DOHH2 (cell line): ENCODE results near the gene ADAM8.

ENCODE experiments used
- H3F3A ChIP-seq: fragments of 200-600 bp; sonication (generic), shearing (Covaris generic); 2 replicates; pipeline ENCODE4 v1.6.0; 2016; ENCODE audit warnings: antibody characterized with exemption, mild to moderate bottlenecking; ENCODE audit not compliant: control insufficient read depth, insufficient read depth
- H3K27ac ChIP-seq: fragments of 200-600 bp; sonication (generic); 2 replicates; pipeline ENCODE4 v1.5.1; 2014; ENCODE audit warnings: low read depth, mild to moderate bottlenecking, low read length, moderate library complexity
- H3K27me3 ChIP-seq: fragments of 200-600 bp; sonication (generic); 2 replicates; pipeline ENCODE4 v1.6.1; 2014; ENCODE audit warnings: mild to moderate bottlenecking, low read length, mixed read lengths; ENCODE audit not compliant: control insufficient read depth
- H3K36me3 ChIP-seq: fragments of 200-600 bp; sonication (generic); 2 replicates; pipeline ENCODE4 v1.6.1; 2014; ENCODE audit warnings: mild to moderate bottlenecking, low read length, moderate library complexity, mixed read lengths; ENCODE audit not compliant: control insufficient read depth
- H3K4me1 ChIP-seq: fragments of 200-600 bp; sonication (generic); 2 replicates; pipeline ENCODE4 v1.6.1; 2014; ENCODE audit warnings: mild to moderate bottlenecking, low read length, mixed read lengths; ENCODE audit not compliant: control insufficient read depth
- H3K4me2 ChIP-seq: fragments of 200-600 bp; sonication (generic); 2 replicates; pipeline ENCODE4 v1.6.0; 2014; ENCODE audit warnings: mild to moderate bottlenecking, low read length, moderate library complexity
- H3K4me3 ChIP-seq: fragments of 200-600 bp; sonication (generic); 2 replicates; pipeline ENCODE4 v1.5.1; 2014; ENCODE audit warnings: mild to moderate bottlenecking, low read length, mixed read lengths
- H3K79me2 ChIP-seq: fragments of 200-600 bp; sonication (generic); 2 replicates; pipeline ENCODE4 v1.6.1; 2014; ENCODE audit warnings: mild to moderate bottlenecking, low read length, mixed read lengths; ENCODE audit not compliant: control insufficient read depth
- H3K9me2 ChIP-seq: fragments of 200-600 bp; sonication (generic); replicated peaks from 2 replicates; pipeline ENCODE4 v1.6.1; 2014; ENCODE audit warnings: mild to moderate bottlenecking, low read length, mixed read lengths; ENCODE audit not compliant: control insufficient read depth
- H3K9me3 ChIP-seq: fragments of 200-600 bp; sonication (generic); 2 replicates; pipeline ENCODE4 v1.6.1; 2014; ENCODE audit warnings: antibody characterized with exemption, low read length, mixed read lengths; ENCODE audit not compliant: control insufficient read depth, insufficient read depth
- H4K20me1 ChIP-seq: fragments of 200-600 bp; sonication (generic); 2 replicates; pipeline ENCODE4 v1.6.0; 2014; ENCODE audit warnings: low read depth, mild to moderate bottlenecking, antibody characterized with exemption, low read length, moderate library complexity; ENCODE audit not compliant: control insufficient read depth, insufficient read depth
- EZH2phosphoT487 ChIP-seq: fragments of 200-600 bp; sonication (generic); IDR thresholded peaks from 2 replicates; pipeline ENCODE4 v1.6.1; 2017; ENCODE audit warnings: borderline replicate concordance, mild to moderate bottlenecking, antibody characterized with exemption, low read length, moderate library complexity, mixed read lengths
- TF ChIP-seq, protein P1 (sequence below): fragments of 200-600 bp; sonication (generic); IDR thresholded peaks from one replicate; pipeline ENCODE4 v1.5.1; 2014; ENCODE audit warnings: antibody characterized with exemption, mild to moderate bottlenecking, low read depth, low read length; ENCODE audit not compliant: poor library complexity, severe bottlenecking

Gene ADAM8

DNA sequence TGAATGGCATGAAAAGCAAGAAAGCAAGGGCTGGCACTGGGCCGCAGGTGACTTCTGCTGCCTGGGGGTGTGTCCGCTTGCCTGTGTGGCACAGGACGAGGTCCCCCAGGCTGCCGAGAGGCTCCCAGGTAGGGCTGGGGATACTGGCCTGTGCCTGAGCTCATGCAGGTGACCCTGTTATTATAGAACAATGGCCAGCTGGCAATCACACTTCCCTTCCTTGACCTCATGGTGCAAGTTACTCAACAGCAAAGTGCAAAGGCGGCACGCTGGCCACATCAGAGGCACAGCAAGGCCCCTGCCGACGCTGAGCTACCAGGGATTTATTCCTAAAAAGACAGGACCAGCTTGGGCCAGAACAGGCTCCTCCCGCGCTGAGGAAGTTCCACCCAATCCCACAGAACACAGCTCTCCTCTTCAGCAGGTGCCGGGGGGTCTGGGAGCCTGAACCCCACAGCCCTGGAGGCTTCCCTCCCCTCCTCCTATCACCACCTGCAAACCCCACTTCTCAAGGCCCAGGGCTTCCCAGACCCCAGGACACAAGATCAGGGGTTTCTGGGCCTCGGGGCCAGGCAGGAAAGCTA, 1.4 kb upstream of the ADAM8 start:
- Histone ChIP-seq H3K79me2 (no peaks in the 10 kb centered on the region), H3K36me3 (peaks cover 8% of the 10 kb centered on the region; the same call in 1 of the 2 replicates), H3K4me2 (no peak overlapping the region), H3K4me3 (no peak overlapping the region), H3K9me2 (no peaks in the 10 kb centered on the region), H3K4me1 (peaks cover 37% of the 10 kb centered on the region), H3K9me3 (no peaks in the 10 kb centered on the region), H4K20me1 (no peaks in the 10 kb centered on the region), H3K27ac (no peak overlapping the region), H3F3A (no peaks in the 10 kb centered on the region), H3K27me3 (peaks cover 9% of the 10 kb centered on the region)
- TF ChIP-seq, protein P1, sequence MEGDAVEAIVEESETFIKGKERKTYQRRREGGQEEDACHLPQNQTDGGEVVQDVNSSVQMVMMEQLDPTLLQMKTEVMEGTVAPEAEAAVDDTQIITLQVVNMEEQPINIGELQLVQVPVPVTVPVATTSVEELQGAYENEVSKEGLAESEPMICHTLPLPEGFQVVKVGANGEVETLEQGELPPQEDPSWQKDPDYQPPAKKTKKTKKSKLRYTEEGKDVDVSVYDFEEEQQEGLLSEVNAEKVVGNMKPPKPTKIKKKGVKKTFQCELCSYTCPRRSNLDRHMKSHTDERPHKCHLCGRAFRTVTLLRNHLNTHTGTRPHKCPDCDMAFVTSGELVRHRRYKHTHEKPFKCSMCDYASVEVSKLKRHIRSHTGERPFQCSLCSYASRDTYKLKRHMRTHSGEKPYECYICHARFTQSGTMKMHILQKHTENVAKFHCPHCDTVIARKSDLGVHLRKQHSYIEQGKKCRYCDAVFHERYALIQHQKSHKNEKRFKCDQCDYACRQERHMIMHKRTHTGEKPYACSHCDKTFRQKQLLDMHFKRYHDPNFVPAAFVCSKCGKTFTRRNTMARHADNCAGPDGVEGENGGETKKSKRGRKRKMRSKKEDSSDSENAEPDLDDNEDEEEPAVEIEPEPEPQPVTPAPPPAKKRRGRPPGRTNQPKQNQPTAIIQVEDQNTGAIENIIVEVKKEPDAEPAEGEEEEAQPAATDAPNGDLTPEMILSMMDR, result no peak
- no peak for TF ChIP-seq EZH2phosphoT487

DNA sequence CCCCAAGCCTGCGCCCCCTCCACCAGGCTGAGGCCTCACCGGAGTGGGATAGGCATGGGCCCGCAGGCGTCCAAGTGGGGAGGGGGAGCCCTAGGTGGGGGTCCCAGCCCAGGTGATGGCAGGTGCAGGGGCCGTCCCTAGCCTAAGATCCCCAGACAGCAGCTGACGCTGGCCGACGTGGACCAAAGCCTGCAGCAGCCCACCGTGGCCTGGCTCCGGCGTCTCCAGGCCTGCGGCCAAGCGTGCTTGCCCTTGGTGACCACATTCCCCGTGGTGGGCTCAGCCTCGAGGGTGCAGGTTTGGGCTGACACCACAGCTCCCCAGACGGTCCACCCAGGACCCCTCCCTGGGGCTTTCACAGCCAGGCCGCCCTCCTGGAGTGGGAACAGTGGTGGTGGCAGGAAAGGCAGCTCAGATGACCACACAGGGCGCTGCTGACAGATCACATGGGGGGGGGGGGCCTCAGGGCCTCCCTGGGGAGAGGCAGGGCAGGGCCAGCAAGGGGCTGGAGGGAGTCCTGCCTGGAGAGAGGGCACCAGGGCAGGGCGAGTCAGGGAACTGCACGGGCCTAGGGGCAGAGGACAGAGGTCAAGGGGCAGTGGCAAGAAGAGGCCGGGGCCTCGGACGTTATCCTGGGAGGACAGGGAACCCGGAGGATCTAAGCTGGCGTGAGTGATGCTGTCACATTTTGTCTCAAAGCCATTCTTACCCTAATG, 767 bp upstream of the ADAM8 start:
- peaks cover 2% of the 10 kb centered on the region; the same call in 1 of the 2 replicates for H3K36me3 ChIP-seq
- no peak for TF ChIP-seq EZH2phosphoT487
- TF ChIP-seq, protein P1, result no peak
- no peak overlapping the region for H3K27ac ChIP-seq
- H3K9me2 ChIP-seq, result no peaks in the 10 kb centered on the region
- no peaks in the 10 kb centered on the region for H3K9me3 ChIP-seq
- no peaks in the 10 kb centered on the region for H3F3A ChIP-seq
- no peak overlapping the region for H3K4me3 ChIP-seq
- no peaks in the 10 kb centered on the region for H4K20me1 ChIP-seq
- peaks cover 9% of the 10 kb centered on the region for H3K27me3 ChIP-seq
- H3K4me1 ChIP-seq, result peaks cover 37% of the 10 kb centered on the region
- no peaks in the 10 kb centered on the region for H3K79me2 ChIP-seq
- no peak overlapping the region for H3K4me2 ChIP-seq

DNA sequence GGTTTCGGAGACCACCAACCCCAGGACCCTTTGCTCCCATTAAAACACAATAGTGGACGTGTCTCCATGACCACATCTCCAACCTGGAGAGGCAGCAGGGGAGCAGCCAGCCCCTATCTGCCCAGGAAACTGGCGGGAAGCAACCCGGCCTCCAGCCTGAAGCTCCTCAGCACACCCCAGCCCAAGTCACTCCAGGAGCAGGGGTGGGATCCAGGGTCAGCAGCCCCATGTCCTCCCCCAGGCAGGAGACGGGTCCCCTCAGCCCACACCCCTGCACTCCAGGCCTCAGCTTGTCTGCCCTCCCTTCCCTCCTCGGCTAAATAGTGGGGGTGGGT, 601 bp downstream of the ADAM8 start:
- no peaks in the 10 kb centered on the region for H3F3A ChIP-seq
- H3K27ac ChIP-seq, result no peak overlapping the region
- peaks cover 9% of the 10 kb centered on the region for H3K27me3 ChIP-seq
- no peaks in the 10 kb centered on the region for H3K9me3 ChIP-seq
- H3K79me2 ChIP-seq, result no peaks in the 10 kb centered on the region
- peak overlapping the region; percentile 51 for H3K4me2 ChIP-seq
- no peak for TF ChIP-seq EZH2phosphoT487
- TF ChIP-seq, protein P1, result no peak
- H3K9me2 ChIP-seq, result no peaks in the 10 kb centered on the region
- peak overlapping the region; percentile 28; the same call in 1 of the 2 replicates for H3K4me3 ChIP-seq
- peaks cover 37% of the 10 kb centered on the region for H3K4me1 ChIP-seq
- H3K36me3 ChIP-seq, result no peaks in the 10 kb centered on the region
- no peaks in the 10 kb centered on the region for H4K20me1 ChIP-seq
